Measurements from ENCODE around the gene SELENOH.

The SELENOH gene

DNA sequence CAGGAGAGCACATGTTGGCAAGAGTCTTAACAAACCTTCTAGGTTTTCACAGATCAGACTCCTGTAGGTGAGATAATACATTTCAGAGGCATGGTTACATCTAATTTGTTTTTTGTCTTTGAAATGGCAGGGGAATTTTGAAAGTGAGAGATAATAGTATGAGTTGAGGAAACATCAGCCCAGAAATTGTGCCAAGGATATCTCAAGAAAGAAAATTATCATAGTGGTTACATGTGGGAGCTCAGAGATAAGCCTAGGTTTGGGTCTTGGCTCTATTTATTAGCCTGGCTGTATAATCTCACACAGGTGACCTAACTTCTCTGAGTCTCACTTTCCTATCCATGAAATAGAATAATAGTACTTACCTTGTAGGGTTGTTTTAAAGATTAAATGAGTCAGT, 9.9 kb downstream of the SELENOH start:
- DNase-seq: no peak

DNA sequence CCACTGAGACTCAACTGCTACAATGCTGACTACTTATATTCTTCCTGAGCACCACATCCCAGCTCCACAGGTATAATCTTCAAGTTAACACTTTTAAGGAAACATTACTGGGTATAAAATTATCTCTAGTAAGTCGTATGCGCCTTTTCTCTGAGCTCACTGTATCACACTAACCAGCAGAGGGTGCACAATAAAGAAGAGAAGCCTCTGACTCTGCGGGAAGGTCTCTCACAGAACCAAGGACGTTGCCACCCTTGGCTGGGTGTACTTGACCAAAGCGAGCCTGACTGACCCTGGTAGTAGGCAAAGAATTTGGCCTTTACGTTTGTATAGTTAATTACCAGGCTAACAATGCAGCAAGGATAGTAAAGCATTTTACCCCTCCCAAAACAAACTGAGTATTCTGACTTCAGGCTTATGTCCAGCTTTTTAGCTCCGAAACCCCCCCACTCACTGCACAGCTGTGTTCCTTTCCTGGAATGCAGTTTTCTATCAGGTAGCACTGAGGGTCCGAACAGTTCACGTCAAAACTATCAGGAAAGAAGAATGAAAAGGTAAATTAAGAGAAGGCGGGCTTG, 10.5 kb downstream of the SELENOH start, which contains the start of gene BTBD18:
TSS of gene BTBD18 (minus strand) at position 144 of the 578 bp plus-strand sequence. CDS start 631 bp downstream, outside the sequence.
- DNase-seq: peak; percentile 59

DNA sequence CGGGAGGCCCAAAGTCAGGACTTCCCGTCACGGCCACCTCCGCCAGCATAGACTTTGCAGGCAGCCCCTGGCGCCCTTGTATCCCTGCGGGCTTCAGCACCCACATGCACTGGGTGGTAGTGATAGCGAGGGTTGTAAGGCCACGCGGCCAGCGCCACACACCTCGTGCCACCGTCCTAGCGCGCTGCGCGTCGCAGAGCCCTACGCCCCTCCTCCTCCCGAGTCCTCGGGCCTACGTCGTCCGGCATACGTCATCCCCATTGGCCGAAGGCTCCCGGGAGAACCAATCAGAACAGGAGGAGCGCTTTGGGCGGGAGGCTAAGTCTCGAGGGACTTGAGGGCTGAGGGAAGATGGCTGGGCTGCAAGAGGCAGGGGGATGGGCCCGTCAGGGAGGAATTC, 11.7 kb downstream of the SELENOH start:
- DNase-seq: no peak

GRCh38 chr11:57758174-57758573, 16.9 kb downstream of the SELENOH start:
- no peak for DNase-seq

DNA sequence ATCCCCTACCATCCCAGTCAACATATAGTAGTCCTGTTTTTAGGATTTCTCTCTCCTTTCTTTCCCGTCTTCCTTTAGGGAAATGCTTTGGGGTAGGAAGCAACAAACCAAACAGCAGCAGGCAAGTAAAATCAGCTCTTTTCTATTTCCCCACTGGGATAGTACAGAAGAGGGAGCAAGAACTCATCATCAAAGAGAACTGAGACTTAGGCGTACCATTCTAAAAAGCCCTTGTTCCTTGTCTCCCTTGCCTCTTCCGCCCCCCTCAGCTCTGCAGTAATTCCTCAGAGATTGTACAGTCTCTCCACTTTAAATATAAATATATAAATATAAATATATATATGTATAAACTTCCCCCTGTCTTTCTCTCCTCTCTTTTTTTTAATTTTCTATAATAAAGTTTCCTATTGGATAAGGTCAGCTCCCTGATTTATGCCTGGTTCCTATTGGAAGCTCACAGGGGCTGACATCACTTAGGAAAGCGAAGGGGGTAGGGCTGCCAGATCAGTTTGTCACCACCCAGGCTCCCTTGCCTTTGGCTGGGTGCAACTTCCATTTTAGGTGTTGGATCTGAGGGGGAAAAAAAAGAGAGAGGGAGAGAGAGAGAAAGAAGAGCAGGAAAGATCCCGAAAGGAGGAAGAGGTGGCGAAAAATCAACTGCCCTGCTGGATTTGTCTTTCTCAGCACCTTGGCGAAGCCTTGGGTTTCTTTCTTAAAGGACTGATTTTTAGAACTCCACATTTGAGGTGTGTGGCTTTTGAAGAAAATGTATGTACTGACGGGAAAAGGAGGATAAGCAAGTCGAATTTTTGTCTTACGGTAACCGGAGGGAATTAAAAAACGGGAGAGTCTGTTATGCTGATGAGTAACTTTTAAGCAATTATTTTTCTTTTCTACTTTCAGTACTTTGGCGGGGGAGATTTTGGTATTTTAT, 20.3 kb downstream of the SELENOH start, which contains the start of gene CTNND1:
TSS of gene CTNND1 (plus strand) at position 502 of the 934 bp plus-strand sequence. CDS start 29,677 bp downstream, outside the sequence.
- DNase-seq: peak; percentile 95

GRCh38 chr11:57762235-57762861, 21.1 kb downstream of the SELENOH start:
- peak; percentile 53 for DNase-seq

GRCh38 chr11:57763568-57763967, 22.3 kb downstream of the SELENOH start:
- DNase-seq: peak; percentile 49

DNA sequence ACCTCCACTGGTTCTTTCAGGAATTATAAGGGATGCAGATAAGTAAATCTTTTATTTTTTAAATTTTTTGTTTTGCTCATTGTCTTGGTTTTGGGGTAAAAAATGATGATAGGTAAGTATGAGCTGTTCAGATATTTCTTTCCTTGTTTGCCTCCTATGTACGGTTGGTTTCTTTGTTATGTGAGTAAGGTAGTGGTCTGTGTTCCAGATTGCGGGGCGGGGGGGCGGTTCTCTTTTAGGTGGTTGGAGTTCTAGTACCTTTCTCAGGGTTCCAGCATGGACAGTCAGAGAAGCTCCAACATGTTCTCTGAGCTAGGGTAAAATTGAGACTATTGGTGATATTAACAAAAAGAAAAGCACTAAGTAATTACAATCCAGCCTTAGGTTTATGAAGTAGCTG, 22.7 kb downstream of the SELENOH start:
- no peak for DNase-seq

- DNase-seq: no peak
Observed at GRCh38 chr11:57764566-57764965, 23.3 kb downstream of the SELENOH start.

- DNase-seq: no peak
Observed at GRCh38 chr11:57764972-57765371, 23.7 kb downstream of the SELENOH start.

- no peak for DNase-seq
Observed at GRCh38 chr11:57770793-57771192, 29.5 kb downstream of the SELENOH start.

DNA sequence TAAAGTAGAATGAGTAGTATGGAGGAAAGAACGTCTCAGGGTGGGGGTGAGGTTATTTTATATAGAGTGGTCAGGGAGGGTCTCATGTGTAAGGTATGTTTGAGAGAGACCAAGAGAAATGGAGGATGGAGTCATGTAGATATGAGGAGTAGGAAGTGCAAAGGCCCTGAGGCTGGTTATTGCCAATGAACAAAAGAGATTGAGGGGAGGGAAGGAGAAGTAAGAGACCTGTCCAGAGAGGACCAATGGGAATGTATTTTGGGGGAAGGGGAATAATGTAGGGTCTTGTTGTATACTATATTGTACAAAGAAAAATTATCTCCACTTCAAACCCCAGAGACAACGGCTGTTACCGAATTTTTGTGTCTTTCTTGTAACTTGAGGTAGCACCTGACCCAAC, 30.1 kb downstream of the SELENOH start:
- DNase-seq: no peak

GRCh38 chr11:57772562-57772961, 31.3 kb downstream of the SELENOH start:
- DNase-seq: no peak

- no peak for DNase-seq
Observed at GRCh38 chr11:57773026-57773598, 31.8 kb downstream of the SELENOH start.

DNA sequence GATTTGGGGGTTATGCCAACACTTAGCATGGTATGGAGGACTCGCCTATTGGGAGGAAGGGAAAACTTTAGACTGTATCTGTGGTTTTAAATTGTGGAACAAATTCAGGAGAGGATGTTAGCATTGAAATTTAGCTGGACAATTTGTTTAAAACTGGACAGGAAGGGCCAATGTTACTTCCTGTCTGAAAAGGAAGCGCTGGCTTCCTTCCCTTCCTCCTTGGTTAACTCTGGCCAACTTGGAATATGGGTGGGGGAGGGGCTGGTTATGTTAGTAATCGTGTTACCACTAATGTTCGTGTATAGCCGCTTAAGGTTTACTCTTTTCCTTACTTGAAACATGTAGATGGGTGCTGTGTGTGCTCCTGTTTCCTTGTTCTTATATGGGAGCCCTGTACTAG, 34.2 kb downstream of the SELENOH start:
- peak; percentile 63 for DNase-seq

- DNase-seq: peak; percentile 82
Observed at GRCh38 chr11:57776031-57776521, 34.8 kb downstream of the SELENOH start.

DNA sequence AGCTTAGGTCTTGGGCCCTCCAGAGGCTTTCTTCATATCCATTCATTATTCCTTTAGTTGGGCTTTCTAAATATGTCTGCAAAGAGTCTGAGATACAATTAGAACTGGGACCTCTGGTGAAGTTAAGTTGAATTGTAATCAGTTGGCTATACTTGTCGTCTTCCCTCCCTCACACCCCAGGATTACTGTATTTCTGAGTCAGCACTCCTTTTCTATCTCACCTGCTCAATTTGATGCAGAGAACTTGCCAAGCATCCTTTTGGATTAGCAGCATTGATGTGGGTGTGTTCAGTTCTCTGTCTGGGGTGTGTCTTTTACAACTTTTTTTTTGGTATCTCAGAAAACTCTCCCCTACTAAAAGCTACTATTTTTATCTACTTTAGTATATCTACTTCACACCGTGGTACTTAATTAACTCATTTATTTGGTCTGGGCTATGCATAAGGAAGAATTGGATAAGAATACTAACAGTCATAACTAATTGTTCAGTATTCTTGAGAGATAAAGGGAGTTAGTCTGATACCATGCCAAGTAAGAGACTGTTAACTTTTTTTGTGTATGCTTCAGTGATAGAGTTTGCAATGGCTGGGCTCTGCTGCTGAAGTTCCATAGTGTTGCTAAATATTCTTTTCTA, 35.4 kb downstream of the SELENOH start:
- DNase-seq: no peak

DNA sequence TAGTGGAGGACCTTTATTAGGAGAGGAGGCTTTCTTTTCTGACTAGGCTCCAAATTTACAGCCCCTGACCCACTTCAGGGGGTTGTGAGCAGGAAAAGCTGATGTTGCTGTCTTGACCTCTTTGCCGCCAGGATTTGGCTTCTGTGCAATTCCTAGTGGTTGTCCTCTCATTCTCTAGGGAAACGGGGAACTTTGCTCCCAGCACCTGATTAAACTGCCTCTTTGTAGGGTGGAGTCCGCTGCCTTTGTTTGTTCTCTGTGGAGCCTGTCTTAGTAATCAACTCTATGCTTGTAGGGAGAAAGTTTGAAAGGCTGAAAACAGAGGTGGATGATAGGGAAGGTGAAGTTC, 36.7 kb downstream of the SELENOH start:
- no peak for DNase-seq

- DNase-seq: peak; percentile 65
Observed at GRCh38 chr11:57778318-57779037, 37.2 kb downstream of the SELENOH start.

DNA sequence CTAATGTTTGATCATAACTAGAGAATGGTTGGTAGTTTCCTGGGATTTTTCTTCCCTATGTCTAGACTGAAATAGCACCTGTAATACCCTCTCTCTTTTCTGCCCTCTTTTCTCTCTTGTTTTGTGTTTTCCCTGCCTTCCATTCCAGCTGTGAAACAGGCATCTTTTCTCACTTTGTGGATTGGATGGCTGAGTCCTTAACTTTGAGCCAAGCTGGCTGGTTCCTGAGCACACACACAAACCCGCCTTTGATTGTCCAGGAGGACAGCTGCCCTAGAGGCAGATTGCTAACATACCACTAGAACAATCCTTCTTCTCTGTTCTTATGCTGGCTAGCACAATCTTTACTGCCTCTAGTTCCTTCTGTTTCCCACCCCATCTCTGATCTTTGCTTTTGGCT, 38.0 kb downstream of the SELENOH start:
- DNase-seq: no peak

- no peak for DNase-seq
Observed at GRCh38 chr11:57781529-57781943, 40.2 kb downstream of the SELENOH start.

DNA sequence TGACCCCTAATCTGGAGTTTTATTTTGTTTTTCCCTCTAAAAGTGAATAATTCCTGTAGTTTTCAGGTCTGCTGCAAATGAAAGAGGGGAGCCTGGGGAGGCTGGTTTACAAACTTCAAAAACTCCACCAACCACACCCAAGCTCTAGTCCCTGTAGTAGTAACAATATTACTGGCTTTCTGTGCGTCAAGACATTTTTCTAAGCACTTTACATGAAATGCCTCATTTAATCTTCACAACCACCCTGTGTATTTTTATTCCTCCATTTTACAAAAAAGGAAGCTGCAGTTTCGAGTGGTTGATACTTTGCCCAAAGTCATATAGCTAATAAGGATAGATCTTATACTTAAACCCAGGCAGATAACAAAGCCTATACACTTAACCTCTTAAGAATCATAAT, 43.8 kb downstream of the SELENOH start:
- no peak for DNase-seq

All from NCI-H82 (cell line).